HG03039 (cell line): Measurements from ENCODE around the gene CCN6.
A peak's percentile ranks its signal among the peaks of the same experiment; 100 is the strongest.
"Not testable (repeated sequence)": the region's sequence is repeated elsewhere in the genome, so short reads cannot be mapped to it uniquely, and the experiment has no call there.

ENCODE experiments used
- ATAC-seq: cut with Tn5 transposase; IDR thresholded peaks from one replicate; pipeline ENCODE4 v1.9.1; 2021; ENCODE audit warnings: mild to moderate bottlenecking, moderate library complexity; ENCODE audit not compliant: unreplicated experiment

The CCN6 gene

GRCh38 chr6:112049026-112049799 lies 4.7 kb upstream of the CCN6 start:
- ATAC-seq = no peak

- no peak for ATAC-seq
Observed at GRCh38 chr6:112049996-112050395, 3.9 kb upstream of the CCN6 start.

- ATAC-seq = no peak
Observed at GRCh38 chr6:112050429-112050828, 3.5 kb upstream of the CCN6 start.

GRCh38 chr6:112051251-112051740 lies 2.6 kb upstream of the CCN6 start:
- ATAC-seq = not testable (repeated sequence)

- ATAC-seq = no peak
Observed at GRCh38 chr6:112054555-112055190, 769 bp downstream of the CCN6 start.

GRCh38 chr6:112058243-112059032 lies 4.5 kb downstream of the CCN6 start:
- ATAC-seq = no peak

- ATAC-seq = no peak
Observed at GRCh38 chr6:112061605-112062004, 7.7 kb downstream of the CCN6 start.

- ATAC-seq = no peak
Observed at GRCh38 chr6:112062966-112063365, 9.1 kb downstream of the CCN6 start.

- ATAC-seq = no peak
Observed at GRCh38 chr6:112065426-112065986, 11.6 kb downstream of the CCN6 start.

GRCh38 chr6:112066606-112067005 lies 12.7 kb downstream of the CCN6 start:
- no peak for ATAC-seq

GRCh38 chr6:112081569-112081968 lies 27.7 kb downstream of the CCN6 start:
- no peak for ATAC-seq

GRCh38 chr6:112085286-112086065 lies 31.6 kb downstream of the CCN6 start:
- no peak for ATAC-seq

GRCh38 chr6:112086744-112087135 lies 32.8 kb downstream of the CCN6 start:
- peak; percentile 13 for ATAC-seq

- peak; percentile 97 for ATAC-seq
Observed at GRCh38 chr6:112087136-112087911, 33.4 kb downstream of the CCN6 start, which contains the start of the genes FAM229B and TUBE1. Gene FAM229B, plus strand, starts transcription at chr6:112087591. Its CDS starts 11,693 bp downstream, at chr6:112099284. Gene TUBE1, minus strand, starts transcription at chr6:112087482. Its CDS starts 48 bp downstream, at chr6:112087434.

- no peak for ATAC-seq
Observed at GRCh38 chr6:112087916-112088315, 34.0 kb downstream of the CCN6 start.

- ATAC-seq = no peak
Observed at GRCh38 chr6:112096901-112097300, 43.0 kb downstream of the CCN6 start.

GRCh38 chr6:112100561-112100960 lies 46.7 kb downstream of the CCN6 start:
- no peak for ATAC-seq

- ATAC-seq = not testable (repeated sequence)
Observed at GRCh38 chr6:112106026-112106425, 52.1 kb downstream of the CCN6 start.

- no peak for ATAC-seq
Observed at GRCh38 chr6:112106562-112106961, 52.7 kb downstream of the CCN6 start.
